Activated CD4-positive, CD25-positive, alpha-beta regulatory T cell treated with anti-CD3 and anti-CD28 coated beads, Interleukin-2, amount 50 U/mL, for 24 hours (primary cell): ENCODE results near the gene NKX6-2.
"Not testable (repeated sequence)": the region's sequence is repeated elsewhere in the genome, so short reads cannot be mapped to it uniquely, and the experiment has no call there.

Experiments
- ATAC-seq, 2 donors: fragments of 150-1000 bp; cut with Tn5 transposase; one replicate each; pipeline ENCODE4 v1.10.0; 2021; ENCODE audit warnings: mild to moderate bottlenecking in 1 of 2, moderate library complexity in 1 of 2

The NKX6-2 gene

DNA sequence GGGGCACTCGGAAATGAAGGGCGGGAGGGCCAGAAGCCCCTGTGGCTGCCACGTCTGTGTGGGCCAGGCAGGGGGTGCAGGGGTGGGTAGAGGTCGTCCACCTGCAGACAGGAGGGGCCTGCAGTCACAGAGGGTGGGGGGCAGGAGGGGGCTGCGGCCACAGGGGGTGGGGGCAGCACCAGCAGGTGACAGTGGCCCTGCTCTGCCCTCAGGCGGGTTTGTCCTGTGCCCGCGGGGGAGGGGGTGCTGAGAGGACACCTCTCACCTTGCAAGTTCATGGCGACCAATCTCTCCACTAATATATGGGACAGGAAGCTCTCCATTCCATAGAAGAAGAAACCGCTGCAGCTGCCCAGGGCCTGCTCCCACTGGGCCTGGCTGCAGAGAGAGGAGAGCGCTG lies 26.6 kb upstream of the NKX6-2 start:
- no peak for ATAC-seq

DNA sequence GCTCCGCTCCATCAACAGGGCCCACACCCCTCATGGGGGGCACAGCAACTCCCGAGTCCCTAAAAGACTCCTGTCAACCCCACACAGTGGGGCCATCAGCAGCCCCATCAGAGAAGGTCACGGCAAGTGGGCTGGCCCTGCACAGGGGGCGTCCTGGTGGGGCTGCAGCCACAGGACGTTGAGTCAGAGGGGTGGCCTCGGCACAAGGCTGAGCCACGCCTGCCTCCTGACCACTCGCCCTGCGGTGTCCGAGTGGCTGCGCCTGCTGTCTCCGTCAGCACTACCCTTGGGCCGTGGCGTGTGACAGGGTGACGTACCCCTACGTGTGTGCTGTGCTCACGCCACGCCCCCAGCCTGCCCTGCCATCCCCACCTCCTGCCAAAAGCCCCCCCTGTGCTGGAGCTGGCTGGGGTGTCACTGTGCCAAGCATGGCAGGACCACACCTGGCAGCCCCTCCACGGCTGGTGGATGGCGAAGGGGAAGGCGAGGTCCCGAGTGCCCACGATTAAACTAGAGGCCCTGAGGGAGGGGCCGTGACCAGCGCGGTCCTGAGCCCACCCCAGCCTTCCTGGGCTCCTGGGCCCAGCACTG lies 26.0 kb upstream of the NKX6-2 start:
- ATAC-seq, result no peak

DNA sequence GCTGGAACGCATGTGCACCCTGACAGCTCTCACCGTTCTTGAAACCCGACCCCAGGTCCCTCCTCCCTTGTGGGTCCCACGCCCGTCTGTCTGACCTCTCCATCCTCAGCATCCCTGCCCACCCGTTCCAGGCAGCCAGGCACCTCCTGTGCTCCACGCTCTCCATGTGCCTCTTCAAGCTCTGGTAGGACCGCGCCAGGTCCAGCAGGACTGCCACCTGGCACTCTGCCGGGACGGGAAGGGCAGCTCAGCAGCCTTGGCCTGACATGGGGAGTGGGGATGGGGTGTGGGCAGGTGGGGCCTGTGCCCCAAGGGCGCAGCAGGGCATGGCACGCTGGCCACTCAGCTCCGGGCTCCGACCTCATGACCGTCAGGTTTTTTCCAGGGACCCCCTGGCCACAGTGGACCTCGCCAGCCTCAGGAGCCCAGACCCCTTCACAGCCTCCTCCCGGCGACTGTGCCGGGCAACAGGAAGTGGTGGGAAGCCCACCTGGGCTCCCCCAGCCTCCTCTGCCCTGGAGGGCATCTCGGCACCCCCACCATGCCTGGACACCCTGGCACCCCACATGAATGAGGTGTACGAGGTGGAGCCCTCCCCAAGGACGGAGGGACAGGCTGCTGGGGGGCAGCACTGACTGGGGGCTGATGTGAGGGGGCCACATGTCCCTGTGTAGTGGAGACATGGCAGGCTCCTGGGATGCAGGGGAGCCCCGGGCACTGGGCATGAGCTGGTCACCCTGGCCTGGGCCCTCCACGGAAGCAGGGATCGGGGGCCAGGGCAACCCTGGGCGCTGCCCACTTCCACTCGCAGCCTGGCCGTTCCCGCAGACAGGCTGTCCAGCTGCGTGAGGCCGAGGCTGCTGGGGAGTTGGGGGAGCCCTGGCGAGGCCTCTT lies 25.1 kb upstream of the NKX6-2 start:
- ATAC-seq, result no peak

DNA sequence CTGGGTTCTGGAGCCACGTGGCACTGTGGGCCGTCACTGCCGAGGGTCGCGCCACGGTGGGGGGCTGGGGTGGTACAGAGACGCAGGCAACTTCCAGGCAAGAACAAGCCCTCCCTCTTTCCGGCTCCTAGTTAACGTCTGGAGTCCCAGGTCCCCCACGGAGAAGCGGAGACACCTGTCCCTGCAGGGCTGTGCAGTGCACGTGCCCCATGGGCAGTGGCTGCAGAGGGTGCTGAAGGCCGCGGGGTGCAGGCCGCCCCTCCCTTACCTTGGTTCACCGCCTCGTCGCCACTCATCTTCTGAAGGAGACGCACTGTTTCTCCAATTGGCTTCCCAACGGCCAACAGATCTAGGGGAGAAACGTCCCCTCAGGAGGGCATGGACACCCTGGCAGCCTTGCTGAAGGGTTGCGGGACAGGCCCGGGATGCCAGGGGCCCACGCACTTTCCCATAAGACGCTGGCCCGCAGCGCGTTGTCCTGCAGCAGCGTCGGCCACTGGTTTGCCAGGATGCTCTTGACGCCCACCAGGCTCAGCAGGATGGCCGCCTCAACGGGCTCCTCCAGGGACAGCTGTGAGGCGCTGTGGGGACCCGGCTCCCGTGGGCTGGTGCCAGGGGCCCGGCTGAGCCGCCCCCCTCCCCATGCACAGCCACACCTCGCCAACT lies 24.3 kb upstream of the NKX6-2 start:
- ATAC-seq, result no peak

DNA sequence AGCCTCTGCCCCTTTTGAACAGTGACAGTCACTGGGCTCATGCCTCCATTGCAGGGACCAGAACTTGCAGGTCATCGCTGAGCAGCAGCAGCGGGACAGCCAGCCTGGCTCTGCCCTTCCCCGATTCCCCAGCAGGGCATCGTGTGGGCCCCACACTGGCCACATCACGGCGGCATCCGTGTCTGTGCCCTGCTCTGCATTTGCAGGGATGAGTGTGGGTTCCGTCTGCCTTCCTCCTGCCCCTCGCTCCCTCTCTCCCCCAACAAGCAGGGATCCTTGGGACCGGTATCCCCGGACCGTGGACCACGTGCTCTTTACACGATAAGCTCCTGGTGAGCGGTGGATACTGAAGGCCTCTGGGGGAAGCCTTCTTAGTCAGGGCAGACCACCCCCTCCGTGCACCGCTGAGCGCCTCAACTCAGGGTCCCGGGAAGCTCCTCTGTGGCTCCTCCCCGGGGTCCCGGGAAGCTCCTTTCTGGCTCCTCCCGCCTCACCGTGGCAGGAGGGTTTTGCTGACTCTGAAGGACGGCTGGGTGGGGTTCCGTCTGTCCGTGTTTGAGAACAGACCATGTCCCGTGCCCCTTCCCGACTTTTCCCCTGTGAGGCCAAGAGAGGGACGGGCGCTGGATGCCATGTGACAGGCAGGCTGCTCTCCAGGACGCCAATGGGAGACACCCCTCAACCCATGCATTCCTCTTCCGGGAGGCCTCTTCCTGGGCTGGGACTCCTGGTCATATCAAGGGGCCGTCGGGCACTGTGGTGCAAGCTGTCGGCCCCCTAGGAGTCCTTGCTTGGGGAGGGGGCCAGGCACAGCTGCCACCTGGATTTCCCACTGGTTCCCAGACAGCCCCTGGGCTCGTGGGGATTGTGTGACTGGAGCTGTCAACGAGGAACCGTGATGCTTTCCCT lies 23.5 kb upstream of the NKX6-2 start:
- ATAC-seq, result no peak

DNA sequence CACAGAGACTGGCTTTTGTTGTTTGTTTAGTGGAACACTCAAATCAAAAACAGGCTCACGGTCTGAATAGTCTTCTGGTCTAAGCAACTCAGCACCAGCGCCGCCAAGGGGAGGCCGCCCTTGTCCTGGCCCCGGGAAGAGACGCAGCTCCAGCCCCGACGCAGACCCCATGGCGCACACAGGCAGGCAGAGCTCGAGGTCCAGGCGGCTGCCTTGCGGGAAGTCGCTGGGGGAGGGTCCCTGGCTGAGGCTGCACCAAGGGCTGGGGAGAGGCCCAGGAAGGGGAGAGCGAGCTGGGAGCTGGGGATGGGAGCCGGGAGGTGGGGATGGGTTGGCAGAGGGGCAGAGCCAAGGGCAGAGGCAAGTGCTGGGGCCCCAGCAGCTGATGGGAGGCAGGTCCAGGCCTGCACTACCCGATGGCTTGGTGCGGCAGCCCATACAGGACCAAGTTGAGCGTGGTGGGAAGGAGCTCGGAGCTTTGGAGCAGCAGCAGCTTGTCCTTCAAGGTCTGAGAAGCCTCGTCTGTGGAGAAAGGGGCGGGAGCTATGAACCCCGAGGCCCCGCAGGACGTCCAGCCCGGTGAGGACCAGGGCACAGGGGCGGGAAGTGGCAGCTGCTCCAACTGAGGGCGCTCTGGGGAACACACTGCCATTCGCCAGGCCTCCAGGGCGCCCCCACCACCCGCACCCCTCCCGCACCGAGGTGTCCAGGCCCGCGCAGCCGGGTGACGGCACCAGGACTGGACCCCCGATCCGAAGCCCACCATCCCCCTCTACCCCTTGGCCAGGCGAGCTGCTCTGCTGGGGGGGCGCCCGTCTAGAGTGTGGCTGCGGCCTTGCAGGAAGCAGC lies 22.7 kb upstream of the NKX6-2 start:
- no peak for ATAC-seq

DNA sequence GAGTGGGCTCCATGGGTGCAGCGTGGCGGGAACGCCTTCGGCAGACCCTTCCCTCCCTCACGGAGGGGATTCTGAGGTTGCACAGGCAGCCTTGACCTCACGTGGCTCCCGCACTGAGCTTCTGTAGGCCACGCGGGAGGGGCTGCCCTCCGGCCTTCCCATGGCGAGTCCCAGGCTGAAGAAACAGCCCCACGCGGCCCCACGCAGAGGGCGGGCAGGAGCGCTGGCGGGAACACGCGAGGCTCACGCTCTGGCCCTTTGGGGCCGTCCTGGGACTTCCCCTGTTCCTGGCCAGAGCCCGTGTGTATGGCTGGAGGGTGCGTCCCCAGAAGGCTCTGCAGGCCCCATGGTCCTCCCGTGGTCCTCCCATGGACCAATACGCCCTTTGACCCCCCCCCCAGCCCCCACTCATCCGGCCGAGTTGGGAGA lies 21.7 kb upstream of the NKX6-2 start:
- ATAC-seq, result no peak

DNA sequence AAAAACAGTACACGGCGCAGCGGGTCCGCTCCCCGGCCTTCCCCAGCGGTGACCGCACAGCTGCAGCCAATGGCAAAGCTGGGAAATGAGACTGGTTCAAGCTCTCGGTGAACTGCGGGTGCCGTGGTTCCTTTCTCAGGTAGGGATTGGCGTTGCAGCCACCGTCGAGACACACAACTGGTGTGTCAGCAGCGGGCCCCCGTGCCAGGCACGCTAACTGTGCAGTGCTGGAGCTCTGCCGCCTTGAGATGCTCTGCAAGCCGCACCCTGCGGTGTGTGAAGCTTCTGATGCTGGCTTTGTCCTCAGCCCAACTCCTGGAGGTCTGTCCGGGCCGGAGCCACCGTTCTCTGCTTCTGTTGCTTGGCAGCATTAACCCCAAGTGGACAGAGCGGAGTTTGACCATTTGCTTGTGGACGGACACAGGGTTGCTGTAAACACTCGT lies 20.6 kb upstream of the NKX6-2 start:
- no peak for ATAC-seq

DNA sequence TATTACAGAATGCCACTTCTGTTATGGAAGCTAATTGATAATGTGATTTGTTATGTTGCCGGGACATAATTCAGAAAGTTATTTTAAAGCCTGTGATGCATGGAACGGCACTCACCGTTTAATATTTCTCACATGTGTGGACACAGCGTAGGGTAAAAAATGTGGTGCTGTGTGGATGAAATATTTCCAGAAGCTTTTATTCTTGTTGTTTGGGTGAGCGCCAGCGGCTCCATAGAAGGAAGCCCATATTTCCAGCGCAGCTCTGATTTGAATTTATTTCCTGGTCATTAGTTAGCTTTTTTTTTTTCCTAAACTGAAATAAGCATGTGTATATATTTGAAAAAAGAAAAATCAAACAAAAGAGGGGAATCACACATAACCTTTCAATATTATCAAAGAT lies 20.2 kb upstream of the NKX6-2 start:
- no peak for ATAC-seq

DNA sequence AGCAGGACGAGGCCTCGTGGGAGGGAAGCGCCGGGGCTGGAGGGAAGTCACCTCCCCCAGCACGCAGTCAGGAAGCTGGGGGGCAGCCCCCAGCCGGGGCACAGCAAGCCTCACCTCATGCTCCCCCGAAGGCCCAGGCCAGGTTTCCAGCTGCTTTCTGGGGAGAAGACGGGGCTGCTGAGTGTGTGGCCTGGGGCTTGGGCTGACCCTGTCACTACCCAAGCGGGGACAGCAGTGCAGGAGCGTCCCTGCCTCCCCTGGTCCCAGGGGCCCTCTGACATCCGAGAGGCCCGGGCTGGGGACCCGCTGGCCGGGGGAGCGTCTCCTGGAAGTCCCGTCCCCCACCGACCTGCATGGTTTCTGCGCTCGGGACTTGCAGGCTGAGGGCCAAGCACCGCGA lies 19.7 kb upstream of the NKX6-2 start:
- no peak for ATAC-seq

DNA sequence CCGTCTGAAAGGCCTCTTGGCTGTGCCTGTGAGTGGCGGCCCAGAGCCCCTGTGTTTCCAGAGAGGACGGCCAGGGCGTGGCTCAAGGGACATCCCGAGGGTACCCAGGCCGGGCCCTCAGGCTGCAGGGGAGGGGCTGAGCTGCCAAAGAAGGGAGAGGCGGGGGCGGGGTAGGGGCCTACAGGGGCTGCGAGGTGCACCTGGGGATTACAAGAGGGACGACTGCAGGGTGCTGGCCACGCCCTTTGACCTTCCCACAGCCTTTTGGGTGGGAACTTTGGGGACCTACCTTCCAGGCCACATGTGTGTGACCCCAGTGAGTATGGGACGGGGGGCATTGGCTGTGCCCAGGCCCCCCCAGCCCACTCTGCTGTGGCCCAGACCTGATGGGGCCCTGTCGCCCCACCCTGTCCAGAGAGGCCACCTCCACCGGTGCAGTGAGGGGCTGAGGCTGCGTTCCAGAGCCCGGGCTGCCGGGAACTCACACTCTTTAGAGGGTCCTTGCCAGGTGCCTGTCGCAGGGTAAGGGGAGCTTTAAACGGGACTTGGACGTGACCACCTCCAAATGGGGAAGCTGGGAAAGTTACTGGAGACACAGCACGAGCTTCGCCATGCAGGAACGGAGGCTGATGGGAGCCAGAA lies 19.0 kb upstream of the NKX6-2 start:
- no peak for ATAC-seq

DNA sequence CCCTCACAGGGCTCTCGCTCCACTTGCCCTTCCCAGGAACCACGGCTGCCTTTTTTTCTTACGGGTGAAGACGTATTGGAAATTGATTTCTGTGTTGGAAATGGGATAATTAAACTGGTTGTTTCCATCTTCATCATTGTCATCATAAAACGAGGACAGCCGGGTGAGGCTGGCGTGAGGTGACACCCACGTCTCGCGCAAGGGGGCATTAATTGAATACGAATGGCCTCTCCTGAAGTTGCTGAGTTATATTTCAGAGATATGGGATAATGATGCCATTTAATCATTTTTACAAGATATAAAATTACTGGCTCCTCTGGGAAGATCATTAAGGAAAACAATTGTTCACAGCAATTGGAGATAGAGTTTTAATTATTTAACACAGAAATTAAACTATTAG lies 18.3 kb upstream of the NKX6-2 start:
- ATAC-seq, result no peak

DNA sequence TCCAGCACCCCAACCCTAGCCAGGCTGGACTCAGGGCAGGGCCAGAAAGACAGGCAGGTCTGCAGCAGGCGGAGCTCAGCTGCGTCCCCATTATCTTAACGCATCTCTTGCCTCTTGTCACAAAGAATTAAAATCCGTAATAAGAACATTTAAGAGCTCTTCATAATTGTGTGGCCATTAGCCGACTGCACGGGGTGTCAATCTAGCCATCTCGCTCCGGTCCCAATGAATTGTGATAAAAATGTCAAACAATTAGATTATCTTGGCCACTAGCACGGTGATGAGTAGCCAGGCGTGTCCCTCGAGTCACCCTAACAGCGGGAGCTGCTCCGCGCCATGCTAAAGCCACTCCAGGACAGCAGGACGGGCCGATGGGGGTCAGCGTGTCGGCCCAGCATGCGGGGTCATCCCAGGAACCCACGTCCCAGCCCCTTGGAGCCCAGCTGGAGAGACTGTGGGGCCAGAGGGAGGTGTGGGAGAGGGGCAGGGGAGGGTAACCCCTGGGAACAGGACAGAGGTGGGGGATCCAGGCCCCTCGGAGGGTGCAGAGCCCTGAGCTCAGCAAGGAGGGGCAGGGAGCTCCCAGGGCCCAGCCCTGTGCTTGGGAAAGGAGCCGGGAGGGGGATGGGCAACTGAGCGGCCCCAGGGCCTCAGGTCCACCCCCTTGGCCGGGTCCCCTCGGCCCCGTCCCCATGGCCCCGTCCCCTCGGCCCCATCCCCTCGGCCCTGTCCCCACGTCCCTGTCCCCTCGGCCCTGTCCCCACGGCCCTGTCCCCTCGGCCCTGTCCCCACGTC lies 17.7 kb upstream of the NKX6-2 start:
- no peak for ATAC-seq

DNA sequence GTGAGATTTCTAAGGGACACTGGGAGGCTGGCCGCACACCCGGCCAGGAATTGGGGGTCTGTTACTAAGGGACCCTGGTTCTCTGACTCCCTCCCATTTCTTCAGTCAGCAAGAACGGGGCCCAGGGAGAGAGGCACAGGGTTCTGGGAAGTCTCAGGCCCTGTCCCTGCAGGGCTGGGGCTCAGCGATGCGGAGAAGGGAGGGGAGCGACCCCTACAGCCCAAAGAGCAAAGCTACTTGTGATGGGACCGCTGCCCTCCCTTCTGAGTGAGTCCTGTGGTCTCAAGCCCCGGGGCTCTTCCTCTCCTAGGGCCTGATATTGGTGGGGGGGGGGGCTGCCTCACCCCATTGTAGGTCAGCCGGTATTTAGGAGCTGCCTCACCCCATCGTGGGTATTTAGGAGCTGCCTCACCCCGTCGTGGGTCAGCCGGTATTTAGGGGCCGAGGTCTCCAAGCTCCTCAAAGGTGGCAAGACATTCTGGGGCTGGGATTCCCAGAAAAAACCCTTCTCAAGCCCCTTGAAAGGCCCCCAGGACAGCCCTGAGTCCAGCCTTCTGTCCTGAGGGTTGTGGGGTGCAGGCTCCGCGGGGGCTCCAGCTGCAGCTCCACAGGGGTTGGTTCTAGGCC lies 16.9 kb upstream of the NKX6-2 start:
- ATAC-seq, result no peak

DNA sequence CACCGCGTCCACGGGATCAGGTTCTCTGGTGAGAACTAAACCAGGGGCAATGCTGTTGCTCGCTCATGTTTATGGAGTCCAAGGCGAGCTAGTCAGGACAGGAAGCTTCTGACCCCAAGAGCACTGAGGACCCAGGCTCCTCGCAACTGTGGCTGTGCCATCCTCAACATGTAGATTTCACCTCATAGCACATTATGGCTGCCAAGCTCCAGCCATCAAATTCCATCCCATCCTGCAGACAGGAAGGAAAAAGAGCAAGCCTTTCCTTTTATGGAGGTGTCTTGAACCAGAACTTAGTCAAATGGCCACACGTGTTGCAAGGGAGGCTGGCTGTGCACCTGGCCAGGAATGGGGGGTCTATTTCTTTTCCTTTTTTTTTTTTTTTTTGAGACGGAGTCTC lies 16.1 kb upstream of the NKX6-2 start:
- ATAC-seq, result no peak

DNA sequence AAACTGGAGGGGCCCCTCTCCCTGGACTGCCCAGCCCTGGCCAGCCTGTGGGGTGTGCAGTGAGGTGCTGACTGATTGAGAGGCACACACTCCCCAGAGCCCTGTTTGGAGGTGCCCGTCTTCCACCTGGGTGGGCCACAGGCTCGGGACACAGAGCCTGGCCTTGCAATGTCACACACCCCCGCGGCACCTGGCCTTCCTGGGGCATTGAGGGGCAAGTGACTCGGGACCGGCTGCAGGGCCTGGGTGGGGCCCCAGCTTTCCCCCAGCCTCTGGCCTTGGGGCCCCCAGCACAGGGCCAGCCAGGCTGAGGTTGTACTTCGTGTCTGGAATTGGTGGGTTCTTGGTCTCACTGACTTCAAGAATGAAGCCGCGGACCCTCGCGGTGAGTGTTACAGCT lies 13.9 kb upstream of the NKX6-2 start:
- no peak for ATAC-seq

DNA sequence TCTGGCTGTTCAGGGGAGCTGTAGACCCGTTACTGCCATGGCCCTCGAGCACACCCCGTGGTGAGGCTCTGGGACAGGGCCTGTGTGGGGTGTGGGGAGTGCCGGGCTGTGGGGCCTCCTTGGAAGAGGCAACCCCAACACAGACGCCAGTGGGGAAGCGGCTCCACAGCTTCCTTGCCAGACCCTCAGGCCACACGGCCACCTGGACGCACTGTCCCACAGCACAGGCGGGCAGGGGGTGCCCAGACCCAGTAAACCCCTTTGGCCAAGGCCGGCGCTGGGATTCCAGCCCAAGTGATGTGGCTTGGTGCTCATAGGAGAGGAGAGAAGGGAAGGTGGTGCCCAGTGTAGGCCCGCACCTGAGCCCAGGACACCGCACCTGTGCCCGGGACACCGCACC lies 12.9 kb upstream of the NKX6-2 start:
- ATAC-seq, result no peak

DNA sequence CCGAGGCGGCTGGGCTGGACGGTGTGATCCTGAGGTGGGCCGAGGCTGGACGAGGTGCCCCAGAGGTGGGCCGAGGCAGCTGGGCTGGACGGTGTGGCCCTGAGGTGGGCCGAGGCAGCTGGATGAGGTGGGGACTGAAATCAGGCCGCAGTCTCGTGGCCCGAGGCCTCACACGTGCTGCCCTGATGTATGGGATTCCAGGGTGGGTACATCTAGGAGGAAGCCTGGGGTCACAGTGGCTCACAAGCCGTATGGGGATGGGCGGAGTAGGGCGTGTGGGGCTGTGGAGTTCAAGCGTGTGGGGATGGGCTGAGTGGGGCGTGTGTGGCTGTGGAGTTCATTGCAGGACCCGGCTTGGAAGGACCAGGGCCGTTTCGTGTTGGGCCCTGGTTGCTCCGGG lies 12.5 kb upstream of the NKX6-2 start:
- no peak for ATAC-seq

DNA sequence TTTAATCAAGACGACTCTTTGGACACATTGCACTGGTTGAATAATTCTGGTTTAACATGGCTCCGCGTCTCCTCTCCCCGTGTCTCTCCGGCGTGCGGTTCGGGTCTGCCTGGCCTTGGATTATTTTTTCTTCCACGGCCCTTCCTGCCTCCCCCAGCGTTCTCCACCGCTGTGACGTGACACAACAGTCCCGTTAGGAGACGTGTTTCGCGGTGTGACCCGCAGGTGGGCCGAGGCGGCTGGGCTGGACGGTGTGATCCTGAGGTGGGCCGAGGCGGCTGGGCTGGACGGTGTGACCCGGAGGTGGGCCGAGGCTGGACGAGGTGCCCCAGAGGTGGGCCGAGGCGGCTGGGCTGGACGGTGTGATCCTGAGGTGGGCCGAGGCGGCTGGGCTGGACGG lies 12.0 kb upstream of the NKX6-2 start:
- ATAC-seq, result not testable (repeated sequence)

DNA sequence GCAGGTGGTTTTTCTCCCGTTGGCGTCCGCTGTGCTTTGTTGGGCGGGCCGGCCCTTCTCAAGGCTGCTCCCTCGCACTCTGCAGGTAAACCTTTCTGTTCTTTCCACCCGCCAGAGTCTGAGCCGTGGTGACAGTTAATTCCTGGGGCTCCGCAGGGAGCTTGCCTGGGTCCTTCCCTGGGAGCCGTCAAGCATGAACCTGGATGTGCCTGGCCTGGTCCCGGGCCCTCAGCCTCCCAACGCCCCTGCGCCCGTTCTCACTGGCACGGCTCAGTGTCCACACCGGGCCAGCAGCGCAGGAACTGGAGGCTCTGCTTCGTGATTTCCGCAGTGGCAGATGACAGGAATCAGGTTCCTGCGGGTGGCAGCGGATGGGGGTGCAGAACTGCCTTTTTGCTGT lies 10.9 kb upstream of the NKX6-2 start:
- ATAC-seq, result no peak
